Measurements from ENCODE around the gene TSTD1.
"Not testable (repeated sequence)": the region's sequence is repeated elsewhere in the genome, so short reads cannot be mapped to it uniquely, and the experiment has no call there.

DNA sequence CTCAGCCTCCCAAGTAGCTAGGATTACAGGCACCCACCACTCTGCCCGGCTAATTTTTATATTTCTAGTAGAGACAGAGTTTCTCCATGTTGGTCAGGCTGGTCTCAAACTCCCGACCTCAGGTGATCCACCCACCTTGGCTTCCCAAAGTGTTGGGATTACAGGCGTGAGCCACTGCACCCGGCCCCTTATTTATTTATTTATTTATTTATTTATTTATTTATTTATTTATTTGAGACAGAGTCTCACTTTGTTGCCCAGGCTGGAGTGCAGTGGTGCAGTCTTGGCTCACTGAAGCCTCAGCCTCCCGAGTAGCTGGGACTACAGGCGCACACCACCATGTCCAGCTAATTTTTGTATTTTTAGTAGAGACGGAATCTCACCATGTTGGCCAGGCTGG is 26.9 kb upstream of the TSTD1 start:
- TF ChIP-seq, protein P1, sequence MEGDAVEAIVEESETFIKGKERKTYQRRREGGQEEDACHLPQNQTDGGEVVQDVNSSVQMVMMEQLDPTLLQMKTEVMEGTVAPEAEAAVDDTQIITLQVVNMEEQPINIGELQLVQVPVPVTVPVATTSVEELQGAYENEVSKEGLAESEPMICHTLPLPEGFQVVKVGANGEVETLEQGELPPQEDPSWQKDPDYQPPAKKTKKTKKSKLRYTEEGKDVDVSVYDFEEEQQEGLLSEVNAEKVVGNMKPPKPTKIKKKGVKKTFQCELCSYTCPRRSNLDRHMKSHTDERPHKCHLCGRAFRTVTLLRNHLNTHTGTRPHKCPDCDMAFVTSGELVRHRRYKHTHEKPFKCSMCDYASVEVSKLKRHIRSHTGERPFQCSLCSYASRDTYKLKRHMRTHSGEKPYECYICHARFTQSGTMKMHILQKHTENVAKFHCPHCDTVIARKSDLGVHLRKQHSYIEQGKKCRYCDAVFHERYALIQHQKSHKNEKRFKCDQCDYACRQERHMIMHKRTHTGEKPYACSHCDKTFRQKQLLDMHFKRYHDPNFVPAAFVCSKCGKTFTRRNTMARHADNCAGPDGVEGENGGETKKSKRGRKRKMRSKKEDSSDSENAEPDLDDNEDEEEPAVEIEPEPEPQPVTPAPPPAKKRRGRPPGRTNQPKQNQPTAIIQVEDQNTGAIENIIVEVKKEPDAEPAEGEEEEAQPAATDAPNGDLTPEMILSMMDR (IDR thresholded peaks at IDR 0.05) = not testable (repeated sequence)
- not testable (repeated sequence) for TF ChIP-seq POLR2A, POLR2AphosphoS5 (IDR thresholded peaks at IDR 0.05)
